ENCODE data around the gene ENTHD1. TPM values are rescaled to one million over a fixed set of nuclear protein-coding genes. Genes with fewer than 3 reads are reported as not detected.

Gene ENTHD1
- total and polyA plus RNA-seq, 10 of the 15 experiments (the other 5 are each of a cell fraction or from before 2014, with no cell fraction given) = 0.09 to 0.52 (median 0.21) TPM; not detected in 1

DNA sequence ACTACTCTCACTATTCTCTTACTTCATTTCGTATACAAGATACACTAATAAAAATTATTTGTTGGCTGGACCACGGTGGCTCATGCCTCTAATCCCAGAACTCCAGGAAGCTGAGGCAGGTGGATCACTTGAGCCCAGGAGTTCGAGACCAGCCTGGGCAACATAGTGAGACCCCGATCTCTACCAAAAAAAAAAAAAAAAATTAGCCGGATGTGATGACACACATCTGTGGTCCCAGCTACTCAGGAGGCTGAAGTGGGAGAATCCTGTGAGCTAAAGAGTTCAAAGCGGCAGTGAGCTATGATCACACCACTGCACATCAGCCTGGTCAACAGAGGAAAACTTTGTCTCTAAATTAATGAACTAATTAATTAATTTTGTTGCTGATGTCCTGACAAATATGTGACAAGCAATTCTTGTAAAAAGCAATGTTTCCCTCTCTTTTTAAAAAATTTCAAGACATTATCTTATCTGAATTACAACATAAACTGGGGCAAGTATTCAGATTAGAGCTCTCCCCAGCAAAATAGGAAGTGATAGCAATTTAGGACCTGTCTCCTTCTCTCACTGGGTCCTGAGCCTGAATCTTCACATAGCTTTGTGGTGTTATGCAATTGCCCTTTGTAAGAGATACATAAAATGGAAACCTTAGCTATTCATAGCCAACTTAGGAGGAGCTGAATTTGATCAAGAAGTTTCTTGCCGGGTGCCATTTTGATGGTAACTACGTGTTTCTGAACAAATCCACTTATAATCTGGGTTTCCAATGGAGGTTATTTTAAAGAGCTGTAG lies 49.1 kb upstream of the ENTHD1 start:
- TF ChIP-seq ZNF274 (IDR thresholded peaks at IDR 0.05; ENCODE audit: insufficient read depth, insufficient read length) (no peak), SPI1 (IDR thresholded peaks at IDR 0.05; ENCODE audit: borderline replicate concordance, insufficient read depth, low read depth, low read length) (peak; percentile 35; the same call in 1 of the 2 replicates)
- Histone ChIP-seq H3K4me2 (ENCODE audit: control insufficient read depth, insufficient read depth) (no peak overlapping the region), H3K9ac (ENCODE audit: control insufficient read depth, insufficient read depth, low read length) (no peak overlapping the region), H3K79me2 (ENCODE audit: control insufficient read depth, insufficient read depth, low read length) (peaks cover 54% of the 10 kb centered on the region), H3K27me3 (replicated peaks in 1 of 2; ENCODE audit: control insufficient read depth in 2 of 2, insufficient read depth in 2 of 2, low read length in 1 of 2) (no peaks in the 10 kb centered on the region), H4K20me1 (ENCODE audit: control insufficient read depth, insufficient read depth) (peaks cover 8% of the 10 kb centered on the region; the same call in 1 of the 2 replicates), H3K9me3 (replicated peaks; ENCODE audit: control insufficient read depth, insufficient read depth, low read length) (no peaks in the 10 kb centered on the region), H2AFZ (ENCODE audit: control insufficient read depth, low read depth, low read length) (no peak overlapping the region), H3K4me3 (no peak overlapping the region), H3K36me3 (ENCODE audit: control insufficient read depth in 2 of 2, insufficient read depth in 2 of 2, low read length in 1 of 2) (peaks cover 12 to 16% of the 10 kb centered on the region in 2 experiments; a peak in 3 of 4 replicates), H3K4me1 (ENCODE audit: control insufficient read depth, insufficient read depth, low read length) (peaks cover 19% of the 10 kb centered on the region), H3K27ac (ENCODE audit: control insufficient read depth, insufficient read depth) (no peak overlapping the region)
- ATAC-seq (peak; percentile 29; the same call in 1 of the 3 replicates), DNase-seq (ENCODE audit: low read depth, low spot score) (no peak), FAIRE-seq (no peak)
- POLR2A ChIA-PET = interaction anchor here (0.6 kb wide), 2 partner anchors 81 to 914 kb away, joined by 3 to 4 read pairs; partner anchors contain the start of gene ST13
- intact Hi-C loops (cut with micrococcal nuclease; ENCODE audit: unreplicated experiment) (no loop called here), in situ Hi-C loops (cut with MboI) (loop anchor here (5.0 kb wide), 1 partner anchor 400 kb away; no protein-coding TSS in a partner anchor)
- SMC1A ChIA-PET (ENCODE audit: uncharacterized antibody, unreplicated experiment) = interaction anchor here (0.7 to 3.0 kb wide), 16 partner anchors 8 to 405 kb away, joined by 3 to 13 read pairs (median 4); no protein-coding TSS in a partner anchor
- RAD21 ChIA-PET (ENCODE audit: unreplicated experiment) = interaction anchor here (0.7 to 1.8 kb wide), 7 partner anchors 9 to 82 kb away, joined by 3 to 13 read pairs (median 5); no protein-coding TSS in a partner anchor
- CTCF ChIA-PET = interaction anchor here (0.7 to 2.9 kb wide), 8 partner anchors 9 to 136 kb away, joined by 3 to 37 read pairs (median 5); no protein-coding TSS in a partner anchor
- BruUV-seq (replicated peaks) = no TSS peak
- 89% methylated on average over 8 of the region's 8 CpGs for WGBS (ENCODE audit: insufficient coverage, insufficient replicate concordance, low lambda C conversion rate, missing lambda C conversion rate)

DNA sequence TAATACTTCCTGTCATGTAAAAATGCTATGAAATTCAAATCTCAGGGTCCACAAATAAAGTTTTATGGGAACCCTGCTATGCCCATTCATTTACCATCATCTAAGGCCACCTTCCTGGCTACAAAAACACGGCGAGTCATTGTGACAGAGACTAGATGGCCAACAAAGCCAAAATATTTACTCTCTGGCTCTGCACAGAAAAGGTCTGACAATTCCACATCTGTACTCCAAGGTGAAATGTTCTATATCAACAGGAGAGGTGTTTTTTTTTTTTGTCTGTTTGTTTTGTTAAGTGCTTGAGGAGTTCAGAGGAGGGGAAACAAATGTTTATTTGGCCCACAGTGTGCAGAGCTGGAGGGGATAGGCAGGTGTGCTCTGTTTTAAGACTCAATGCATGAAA lies 48.0 kb upstream of the ENTHD1 start:
- no peak for FAIRE-seq
- Histone ChIP-seq H3K4me1 (ENCODE audit: control insufficient read depth, insufficient read depth, low read length) (peaks cover 9% of the 10 kb centered on the region), H3K4me3 (no peak overlapping the region), H2AFZ (ENCODE audit: control insufficient read depth, low read depth, low read length) (no peak overlapping the region), H3K9ac (ENCODE audit: control insufficient read depth, insufficient read depth, low read length) (no peak overlapping the region), H3K9me3 (replicated peaks; ENCODE audit: control insufficient read depth, insufficient read depth, low read length) (no peaks in the 10 kb centered on the region), H3K27me3 (replicated peaks in 1 of 2; ENCODE audit: control insufficient read depth in 2 of 2, insufficient read depth in 2 of 2, low read length in 1 of 2) (no peaks in the 10 kb centered on the region), H3K4me2 (ENCODE audit: control insufficient read depth, insufficient read depth) (no peak overlapping the region), H3K27ac (ENCODE audit: control insufficient read depth, insufficient read depth) (no peak overlapping the region), H3K36me3 (ENCODE audit: control insufficient read depth in 2 of 2, insufficient read depth in 2 of 2, low read length in 1 of 2) (peaks cover 10 to 11% of the 10 kb centered on the region in 2 experiments; a peak in 3 of 4 replicates), H3K79me2 (ENCODE audit: control insufficient read depth, insufficient read depth, low read length) (peaks cover 57% of the 10 kb centered on the region), H4K20me1 (ENCODE audit: control insufficient read depth, insufficient read depth) (peaks cover 5% of the 10 kb centered on the region; the same call in 1 of the 2 replicates)
- ChIA-PET SMC1A (ENCODE audit: uncharacterized antibody, unreplicated experiment) (interaction anchor here (1.0 to 3.0 kb wide), 7 partner anchors 8 to 406 kb away, joined by 3 to 13 read pairs (median 7); no protein-coding TSS in a partner anchor), CTCF (interaction anchor here (0.6 to 2.9 kb wide), 3 partner anchors 9 to 83 kb away, joined by 4 to 37 read pairs (median 4); no protein-coding TSS in a partner anchor), RAD21 (ENCODE audit: unreplicated experiment) (interaction anchor here (1.3 to 1.8 kb wide), 2 partner anchors 15 to 42 kb away, joined by 4 to 5 read pairs; no protein-coding TSS in a partner anchor), POLR2A (interaction anchor here (1.0 kb wide), 1 partner anchor 9 kb away, joined by 5 read pairs; no protein-coding TSS in a partner anchor)
- no peak for ATAC-seq
- in situ Hi-C loops (cut with MboI) (loop anchor here (5.0 kb wide), 1 partner anchor 399 kb away; no protein-coding TSS in a partner anchor), intact Hi-C loops (cut with micrococcal nuclease; ENCODE audit: unreplicated experiment) (no loop called here)
- no TSS peak for BruUV-seq (replicated peaks)
- 100% methylated on average over 2 of the region's 2 CpGs for WGBS (ENCODE audit: insufficient coverage, insufficient replicate concordance, low lambda C conversion rate, missing lambda C conversion rate)
- TF ChIP-seq, protein P1, sequence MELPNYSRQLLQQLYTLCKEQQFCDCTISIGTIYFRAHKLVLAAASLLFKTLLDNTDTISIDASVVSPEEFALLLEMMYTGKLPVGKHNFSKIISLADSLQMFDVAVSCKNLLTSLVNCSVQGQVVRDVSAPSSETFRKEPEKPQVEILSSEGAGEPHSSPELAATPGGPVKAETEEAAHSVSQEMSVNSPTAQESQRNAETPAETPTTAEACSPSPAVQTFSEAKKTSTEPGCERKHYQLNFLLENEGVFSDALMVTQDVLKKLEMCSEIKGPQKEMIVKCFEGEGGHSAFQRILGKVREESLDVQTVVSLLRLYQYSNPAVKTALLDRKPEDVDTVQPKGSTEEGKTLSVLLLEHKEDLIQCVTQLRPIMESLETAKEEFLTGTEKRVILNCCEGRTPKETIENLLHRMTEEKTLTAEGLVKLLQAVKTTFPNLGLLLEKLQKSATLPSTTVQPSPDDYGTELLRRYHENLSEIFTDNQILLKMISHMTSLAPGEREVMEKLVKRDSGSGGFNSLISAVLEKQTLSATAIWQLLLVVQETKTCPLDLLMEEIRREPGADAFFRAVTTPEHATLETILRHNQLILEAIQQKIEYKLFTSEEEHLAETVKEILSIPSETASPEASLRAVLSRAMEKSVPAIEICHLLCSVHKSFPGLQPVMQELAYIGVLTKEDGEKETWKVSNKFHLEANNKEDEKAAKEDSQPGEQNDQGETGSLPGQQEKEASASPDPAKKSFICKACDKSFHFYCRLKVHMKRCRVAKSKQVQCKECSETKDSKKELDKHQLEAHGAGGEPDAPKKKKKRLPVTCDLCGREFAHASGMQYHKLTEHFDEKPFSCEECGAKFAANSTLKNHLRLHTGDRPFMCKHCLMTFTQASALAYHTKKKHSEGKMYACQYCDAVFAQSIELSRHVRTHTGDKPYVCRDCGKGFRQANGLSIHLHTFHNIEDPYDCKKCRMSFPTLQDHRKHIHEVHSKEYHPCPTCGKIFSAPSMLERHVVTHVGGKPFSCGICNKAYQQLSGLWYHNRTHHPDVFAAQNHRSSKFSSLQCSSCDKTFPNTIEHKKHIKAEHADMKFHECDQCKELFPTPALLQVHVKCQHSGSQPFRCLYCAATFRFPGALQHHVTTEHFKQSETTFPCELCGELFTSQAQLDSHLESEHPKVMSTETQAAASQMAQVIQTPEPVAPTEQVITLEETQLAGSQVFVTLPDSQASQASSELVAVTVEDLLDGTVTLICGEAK (IDR thresholded peaks at IDR 0.05; ENCODE audit: borderline replicate concordance) = 0 out of 2 replicates have a peak, but pooled peaks have one; percentile 16
- TF ChIP-seq MYB (IDR thresholded peaks at IDR 0.05; ENCODE audit: borderline replicate concordance, low read depth, low read length) = no peak
- DNase-seq (ENCODE audit: low read depth, low spot score) = no peak

Data from GM12878 (cell line).